Measurements from ENCODE around the gene VBP1. TPM values are rescaled to one million over a fixed set of nuclear protein-coding genes. Genes with fewer than 3 reads are reported as not detected.
A peak's percentile ranks its signal among the peaks of the same experiment; 100 is the strongest.

The VBP1 gene
- total RNA-seq, 2 experiments from 2014 or later = 76.6 to 81.0 TPM

DNA sequence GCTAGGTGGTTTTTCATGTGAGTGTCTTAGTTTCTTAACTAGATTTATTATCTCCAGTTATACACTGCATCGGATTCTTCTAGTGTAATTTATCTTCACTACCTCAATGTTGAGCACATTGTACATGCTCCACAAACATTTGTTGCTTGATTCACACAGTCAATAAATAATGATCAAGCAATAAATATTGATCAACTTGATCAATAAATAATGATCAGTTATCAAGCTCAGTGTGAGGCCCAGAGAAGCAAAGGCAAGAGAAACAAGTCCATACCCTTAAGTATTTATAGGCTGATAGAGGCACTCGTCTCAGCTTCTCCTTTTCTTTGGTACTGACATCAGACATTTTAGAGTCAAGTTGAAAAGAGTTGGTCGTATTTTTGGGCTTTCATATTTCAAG is 5.1 kb upstream of the VBP1 start:
- DNase-seq (no peak), ATAC-seq (no peak)
- H3K27me3 Mint-ChIP-seq = no peaks in the 10 kb centered on the region
- ChIA-PET CTCF (no interaction called here), POLR2A (no interaction called here)
- no peaks in the 10 kb centered on the region for H3K4me1 Mint-ChIP-seq (ENCODE audit: low read depth)
- no peaks in the 10 kb centered on the region for H3K36me3 Mint-ChIP-seq (ENCODE audit: low read depth)
- intact Hi-C loops (cut with micrococcal nuclease) = no loop called here
- H3K9me3 Mint-ChIP-seq = no peaks in the 10 kb centered on the region
- no peak overlapping the region for H3K4me3 Mint-ChIP-seq
- H3K27ac Mint-ChIP-seq = no peak overlapping the region
- TF ChIP-seq, protein P1, sequence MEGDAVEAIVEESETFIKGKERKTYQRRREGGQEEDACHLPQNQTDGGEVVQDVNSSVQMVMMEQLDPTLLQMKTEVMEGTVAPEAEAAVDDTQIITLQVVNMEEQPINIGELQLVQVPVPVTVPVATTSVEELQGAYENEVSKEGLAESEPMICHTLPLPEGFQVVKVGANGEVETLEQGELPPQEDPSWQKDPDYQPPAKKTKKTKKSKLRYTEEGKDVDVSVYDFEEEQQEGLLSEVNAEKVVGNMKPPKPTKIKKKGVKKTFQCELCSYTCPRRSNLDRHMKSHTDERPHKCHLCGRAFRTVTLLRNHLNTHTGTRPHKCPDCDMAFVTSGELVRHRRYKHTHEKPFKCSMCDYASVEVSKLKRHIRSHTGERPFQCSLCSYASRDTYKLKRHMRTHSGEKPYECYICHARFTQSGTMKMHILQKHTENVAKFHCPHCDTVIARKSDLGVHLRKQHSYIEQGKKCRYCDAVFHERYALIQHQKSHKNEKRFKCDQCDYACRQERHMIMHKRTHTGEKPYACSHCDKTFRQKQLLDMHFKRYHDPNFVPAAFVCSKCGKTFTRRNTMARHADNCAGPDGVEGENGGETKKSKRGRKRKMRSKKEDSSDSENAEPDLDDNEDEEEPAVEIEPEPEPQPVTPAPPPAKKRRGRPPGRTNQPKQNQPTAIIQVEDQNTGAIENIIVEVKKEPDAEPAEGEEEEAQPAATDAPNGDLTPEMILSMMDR (IDR thresholded peaks at IDR 0.05) = no peak

DNA sequence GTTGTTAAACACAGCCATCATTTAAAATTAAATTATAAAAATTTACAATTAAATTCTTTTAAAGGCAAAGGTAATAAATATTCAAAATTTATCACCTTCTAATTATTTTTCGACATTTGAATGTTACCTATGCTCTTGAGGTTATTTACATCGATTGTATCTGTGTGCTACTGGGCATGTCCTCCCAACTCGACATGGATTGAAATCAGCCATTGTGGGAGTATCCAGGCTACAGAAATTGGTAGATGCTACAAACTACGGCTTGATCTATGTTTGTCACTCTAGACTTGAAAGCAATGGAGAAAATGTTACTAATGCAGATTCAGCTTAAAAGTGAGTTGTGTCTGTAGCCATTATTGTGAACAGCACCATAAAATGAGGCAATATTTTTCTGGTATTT is 2.5 kb upstream of the VBP1 start:
- Mint-ChIP-seq H3K27me3 (no peaks in the 10 kb centered on the region), H3K4me3 (no peak overlapping the region), H3K36me3 (ENCODE audit: low read depth) (peaks cover 4% of the 10 kb centered on the region), H3K9me3 (no peaks in the 10 kb centered on the region), H3K27ac (no peak overlapping the region), H3K4me1 (ENCODE audit: low read depth) (peaks cover 10% of the 10 kb centered on the region)
- TF ChIP-seq, protein P1 (IDR thresholded peaks at IDR 0.05) = no peak
- ChIA-PET CTCF (no interaction called here), POLR2A (no interaction called here)
- DNase-seq (no peak), ATAC-seq (no peak)
- intact Hi-C loops (cut with micrococcal nuclease) = no loop called here

DNA sequence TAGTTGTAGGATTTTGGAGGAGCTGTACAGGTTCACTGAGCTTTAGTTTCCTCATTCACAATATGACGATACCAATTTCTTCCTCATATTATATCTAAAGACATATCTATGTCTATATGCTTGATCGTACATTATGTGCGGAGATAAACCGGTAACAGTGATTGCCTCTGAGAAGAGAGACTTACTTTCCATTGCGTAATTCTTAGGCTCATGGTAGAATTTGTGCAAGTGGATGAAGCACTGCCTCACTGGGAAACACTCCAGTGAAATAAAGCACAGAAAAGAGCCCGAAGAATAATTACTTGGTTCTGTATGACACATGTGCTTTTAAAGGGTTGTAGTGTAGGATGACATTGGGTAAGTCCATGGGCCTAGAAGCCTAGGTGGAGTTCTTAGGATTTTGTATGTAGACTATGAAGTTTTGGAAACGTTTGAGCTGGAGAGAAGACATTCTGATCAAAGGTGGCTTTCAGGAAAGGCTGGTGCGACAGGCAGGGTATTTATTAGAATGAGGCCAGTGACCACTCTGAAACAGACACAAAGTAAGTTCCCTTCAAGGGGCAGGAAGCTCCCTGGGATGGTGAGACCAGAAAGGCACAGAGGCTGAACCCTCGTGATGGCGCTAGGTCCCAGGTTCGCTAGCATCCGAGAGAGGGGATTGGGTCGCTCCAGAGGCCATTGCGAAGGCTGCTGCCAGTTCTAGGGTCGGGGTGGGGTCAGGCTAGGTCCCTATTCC is 649 bp upstream of the VBP1 start:
- peaks cover 13% of the 10 kb centered on the region for H3K4me1 Mint-ChIP-seq (ENCODE audit: low read depth)
- peaks cover 6% of the 10 kb centered on the region for H3K36me3 Mint-ChIP-seq (ENCODE audit: low read depth)
- H3K27ac Mint-ChIP-seq = peak overlapping the region; percentile 91
- TF ChIP-seq, protein P1 (IDR thresholded peaks at IDR 0.05) = no peak
- DNase-seq = no peak
- CTCF ChIA-PET = interaction anchor here (1.0 to 2.0 kb wide), 6 partner anchors 11 to 396 kb away, joined by 3 to 5 read pairs (median 3); partner anchors contain the start of gene RAB39B
- H3K4me3 Mint-ChIP-seq = peak overlapping the region; percentile 99
- POLR2A ChIA-PET = interaction anchor here (0.6 to 2.7 kb wide), 4 partner anchors 10 to 233 kb away, joined by 3 to 13 read pairs (median 8); partner anchors contain the start of gene RAB39B
- ATAC-seq = peak; percentile 57
- intact Hi-C loops (cut with micrococcal nuclease) = no loop called here
- H3K27me3 Mint-ChIP-seq = no peaks in the 10 kb centered on the region
- H3K9me3 Mint-ChIP-seq = no peaks in the 10 kb centered on the region

DNA sequence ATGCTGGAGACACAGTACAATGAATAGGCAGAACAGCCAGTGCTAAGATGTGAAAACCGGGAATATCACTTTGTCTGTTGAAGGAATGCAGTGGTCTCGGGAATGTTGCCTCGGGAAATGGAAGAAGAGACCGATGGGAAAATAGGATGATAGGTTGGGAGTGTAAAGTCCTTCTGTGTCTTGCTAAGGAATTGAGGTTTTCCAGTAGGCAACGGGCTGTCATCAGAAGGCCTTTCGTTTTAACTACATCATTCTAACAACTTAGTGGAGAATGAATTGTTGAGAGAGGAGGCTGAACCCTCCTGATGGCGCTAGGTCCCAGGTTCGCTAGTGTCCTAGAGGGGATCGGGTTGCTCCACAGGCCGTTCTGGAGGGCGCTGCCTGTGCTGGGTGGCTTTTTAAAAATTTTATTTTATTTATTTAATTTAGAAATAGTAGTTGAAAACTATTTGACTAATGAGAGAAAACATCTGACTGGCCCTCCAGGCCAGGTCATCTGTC is 730 bp downstream of the VBP1 start:
- CTCF ChIA-PET = interaction anchor here (1.2 to 2.0 kb wide), 8 partner anchors 9 to 299 kb away, joined by 3 to 7 read pairs (median 5); partner anchors contain the start of gene RAB39B
- POLR2A ChIA-PET = interaction anchor here (0.6 to 2.7 kb wide), 7 partner anchors 9 to 395 kb away, joined by 3 to 13 read pairs (median 3); partner anchors contain the start of genes BRCC3, RAB39B and SPRY3
- Mint-ChIP-seq H3K4me1 (ENCODE audit: low read depth) (peaks cover 13% of the 10 kb centered on the region), H3K36me3 (ENCODE audit: low read depth) (peaks cover 12% of the 10 kb centered on the region), H3K9me3 (no peaks in the 10 kb centered on the region), H3K4me3 (peak overlapping the region; percentile 99), H3K27me3 (no peaks in the 10 kb centered on the region), H3K27ac (peak overlapping the region; percentile 91)
- TF ChIP-seq, protein P1 (IDR thresholded peaks at IDR 0.05) = peak; percentile 11
- DNase-seq (no peak), ATAC-seq (no peak)
- intact Hi-C loops (cut with micrococcal nuclease) = no loop called here

DNA sequence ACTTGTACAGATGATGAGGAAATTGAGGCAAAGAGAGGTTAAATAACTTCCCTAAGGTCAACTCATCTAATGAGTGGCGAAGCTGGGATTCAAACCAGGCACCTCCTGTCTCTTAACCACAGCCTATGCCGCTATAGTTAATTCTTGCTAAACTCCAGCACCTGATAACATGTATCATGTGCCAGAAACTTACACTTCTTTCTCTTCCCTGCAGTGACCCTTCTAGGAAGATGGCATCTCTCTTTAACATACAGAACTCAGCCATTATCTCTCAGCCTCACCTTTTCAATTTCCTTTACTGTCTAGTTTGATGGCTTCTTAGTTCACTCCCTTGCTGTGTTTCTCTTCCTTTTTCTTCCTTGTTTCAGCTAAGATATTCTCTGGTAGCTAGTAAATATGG is 2.5 kb downstream of the VBP1 start:
- DNase-seq (no peak), ATAC-seq (no peak)
- Mint-ChIP-seq H3K4me3 (peak overlapping the region; percentile 49), H3K36me3 (ENCODE audit: low read depth) (peaks cover 24% of the 10 kb centered on the region), H3K9me3 (no peaks in the 10 kb centered on the region), H3K27ac (peak overlapping the region; percentile 4), H3K27me3 (no peaks in the 10 kb centered on the region), H3K4me1 (ENCODE audit: low read depth) (peaks cover 13% of the 10 kb centered on the region)
- intact Hi-C loops (cut with micrococcal nuclease) = no loop called here
- TF ChIP-seq, protein P1 (IDR thresholded peaks at IDR 0.05) = no peak
- ChIA-PET POLR2A (no interaction called here), CTCF (no interaction called here)

All from activated CD8-positive, alpha-beta T cell treated with anti-CD3 and anti-CD28 coated beads for 36 hours (primary cell).